GM12878 (cell line): ENCODE measurements around the gene KCNQ1OT1. TPM values are rescaled to one million over a fixed set of nuclear protein-coding genes. Genes with fewer than 3 reads are reported as not detected.

ENCODE experiments used
- ATAC-seq: fragments of 200-7000 bp; cut with Tn5 transposase; 3 replicates; pipeline ENCODE4 v1.9.1; 2020; ENCODE audit warnings: mild to moderate bottlenecking, moderate library complexity
- BruUV-seq: library from RNA; stranded (reverse); fragments of 400-500 nt; replicated peaks from 2 replicates; lab custom pipeline; 2021; lab: Mats Ljungman, UMichigan
- CTCF ChIA-PET: fragments of 300-600 bp; sonication (Branson Sonifier 250); formaldehyde crosslinking; extraction: SDS; loops from one replicate; lab custom pipeline; 2021; ENCODE audit warnings: inconsistent platforms; lab: Yijun Ruan, JAX
- POLR2A ChIA-PET: fragments of 350-600 bp; formaldehyde crosslinking; extraction: SDS; loops from one replicate; lab custom pipeline; 2021; ENCODE audit warnings: inconsistent platforms; lab: Charles Lee
- RAD21 ChIA-PET: fragments of 300-600 bp; sonication (Branson Sonifier 250); formaldehyde crosslinking; loops from one replicate; lab custom pipeline; 2023; ENCODE audit warnings: antibody characterized with exemption; ENCODE audit not compliant: unreplicated experiment; lab: Charles Lee
- SMC1A ChIA-PET: fragments of 300-600 bp; sonication (Branson Sonifier 250); formaldehyde crosslinking; loops from one replicate; lab custom pipeline; 2023; ENCODE audit not compliant: unreplicated experiment, uncharacterized antibody; lab: Charles Lee
- DNase-seq: peaks from one replicate; pipeline ENCODE4 v3.0.0-alpha.2; 2011; ENCODE audit warnings: low read depth, low spot score
- FAIRE-seq: peaks from 3 replicates; lab custom pipeline; 2011; peaks lifted over from hg19 to GRCh38; lab: Jason Lieb, UNC
- H2AFZ ChIP-seq: 2 replicates; pipeline ENCODE4 v1.6.0; 2011; ENCODE audit warnings: low read depth, low read length, control low read depth; ENCODE audit not compliant: control insufficient read depth
- H3K27ac ChIP-seq: 2 replicates; pipeline ENCODE4 v1.5.1; 2011; ENCODE audit warnings: control low read depth; ENCODE audit not compliant: control insufficient read depth, insufficient read depth
- H3K27me3 ChIP-seq, 2 experiments: replicated peaks in 1 of 2; 2 replicates each; pipeline versions ENCODE4 v1.6.0 to v1.6.1; 2011; ENCODE audit warnings: low read length in 1 of 2; ENCODE audit not compliant: control insufficient read depth in 2 of 2, insufficient read depth in 2 of 2
- H3K36me3 ChIP-seq, 2 experiments: 2 replicates each; pipeline ENCODE4 v1.5.1; 2011; ENCODE audit warnings: low read length in 1 of 2; ENCODE audit not compliant: control insufficient read depth in 2 of 2, insufficient read depth in 2 of 2
- H3K4me1 ChIP-seq: 2 replicates; pipeline ENCODE4 v1.6.1; 2011; ENCODE audit warnings: mild to moderate bottlenecking, low read length, moderate library complexity, mixed read lengths; ENCODE audit not compliant: control insufficient read depth, insufficient read depth
- H3K4me2 ChIP-seq: 2 replicates; pipeline ENCODE4 v1.6.0; 2011; ENCODE audit warnings: control low read depth; ENCODE audit not compliant: control insufficient read depth, insufficient read depth
- H3K4me3 ChIP-seq: fragments of 200-600 bp; sonication (generic); 2 replicates; pipeline ENCODE4 v1.5.1; 2016
- H3K79me2 ChIP-seq: 2 replicates; pipeline ENCODE4 v1.6.0; 2011; ENCODE audit warnings: low read length; ENCODE audit not compliant: control insufficient read depth, insufficient read depth
- H3K9ac ChIP-seq: 2 replicates; pipeline ENCODE4 v1.8.0; 2011; ENCODE audit warnings: low read length, control low read depth, mixed read lengths; ENCODE audit not compliant: control insufficient read depth, insufficient read depth
- H3K9me3 ChIP-seq: replicated peaks from 3 replicates; pipeline ENCODE4 v1.5.1; 2011; ENCODE audit warnings: mild to moderate bottlenecking, low read length; ENCODE audit not compliant: control insufficient read depth, insufficient read depth
- H4K20me1 ChIP-seq: 2 replicates; pipeline ENCODE4 v1.6.0; 2011; ENCODE audit not compliant: control insufficient read depth, insufficient read depth
- E2F8 ChIP-seq: fragments of 450-650 bp; IDR thresholded peaks from 2 replicates; pipeline ENCODE4 v1.6.1; 2018; ENCODE audit warnings: mild to moderate bottlenecking, low read depth, moderate library complexity; ENCODE audit not compliant: partially characterized antibody
- NR2F1 ChIP-seq: fragments of 450-650 bp; conservative IDR thresholded peaks from 2 replicates; pipeline ENCODE4 v1.6.1; 2017; ENCODE audit warnings: mild to moderate bottlenecking
- PBX3 ChIP-seq: IDR thresholded peaks from 2 replicates; pipeline ENCODE4 v1.6.1; 2011; ENCODE audit warnings: mild to moderate bottlenecking, low read depth, low read length, moderate library complexity; ENCODE audit not compliant: insufficient replicate concordance
- RBBP5 ChIP-seq: fragments of 200-600 bp; sonication (generic); conservative IDR thresholded peaks from 2 replicates; pipeline ENCODE4 v1.6.1; 2016
- RELB ChIP-seq: fragments of 450-650 bp; IDR thresholded peaks from 2 replicates; pipeline ENCODE4 v1.6.1; 2017; ENCODE audit warnings: low read depth, mild to moderate bottlenecking, moderate library complexity
- WGBS: methylation state at CpG from one replicate; pipeline ENCODE4 v1.1.6; 2016; ENCODE audit warnings: low lambda C conversion rate; ENCODE audit not compliant: insufficient replicate concordance, insufficient coverage; ENCODE audit errors: missing lambda C conversion rate; 5-methylcytosine and 5-hydroxymethylcytosine counted together
- in situ Hi-C: fragments of 300-500 bp; cut with MboI; formaldehyde crosslinking; loops from 9 replicates; pipeline ENCODE4 v1.14.3; 2018; ENCODE audit warnings: mixed read lengths
- intact Hi-C: fragments of 100-400 bp; cut with micrococcal nuclease; formaldehyde crosslinking; loops from one replicate; pipeline ENCODE4 v1.14.2; 2022; ENCODE audit not compliant: unreplicated experiment
- polyA plus RNA-seq, 11 experiments: library from polyadenylated mRNA; depleted of rRNA in 4 of 11; unstranded in 6 of 11; stranded (reverse) in 5 of 11; fragments of >200 nt; fragmentation: Nextera tagmentation in 4 of 11; fragmentation: Illumina TruSeq in 1 of 11; extraction: Ambion mirVana in 4 of 11; extraction: Trizol in 1 of 11; gene quantifications; 1 replicate in 1 of 11; 2 replicates in 10 of 11; pipeline versions ENCODE4 v1.2.1 to v1.2.3, GENCODE V29; 2011 to 2016; ENCODE audit warnings: inconsistent platforms in 2 of 11, missing spikeins in 2 of 11, low read depth in 1 of 11
- total RNA-seq, 4 experiments: library from RNA; depleted of rRNA in 3 of 4; stranded (reverse); fragments of >200 nt in 3 of 4; fragmentation: Illumina TruSeq in 1 of 4; extraction: Trizol in 1 of 4; gene quantifications; 2 replicates each; pipeline versions ENCODE4 v1.2.1 to v1.2.3, GENCODE V29; 2013 to 2021

Gene KCNQ1OT1
- total and polyA plus RNA-seq, 10 of the 15 experiments (the other 5 are each of a cell fraction or from before 2014, with no cell fraction given) = 0.02 to 1.6 (median 0.41) TPM

- Histone ChIP-seq H3K4me1 (no peaks in the 10 kb centered on the region), H3K36me3 (no peaks in the 10 kb centered on the region), H3K27me3 (no peaks in the 10 kb centered on the region; a peak in 1 of 4 replicates), H2AFZ (no peak overlapping the region), H3K9me3 (no peaks in the 10 kb centered on the region), H3K9ac (no peak overlapping the region), H3K27ac (no peak overlapping the region), H3K4me3 (no peak overlapping the region), H4K20me1 (no peaks in the 10 kb centered on the region), H3K79me2 (no peaks in the 10 kb centered on the region), H3K4me2 (no peak overlapping the region)
- 33% methylated on average over 20 of the region's 28 CpGs for WGBS
- SMC1A ChIA-PET = no interaction called here
- intact Hi-C loops = no loop called here
- DNase-seq = no peak
- no TSS peak for BruUV-seq
- ATAC-seq = no peak
- TF ChIP-seq NR2F1 = no peak
- no peak for TF ChIP-seq RELB
- TF ChIP-seq PBX3 = no peak
- TF ChIP-seq RBBP5 = no peak
- no peak for TF ChIP-seq E2F8
- no peak for FAIRE-seq
- in situ Hi-C loops = no loop called here
- POLR2A ChIA-PET = no interaction called here
- RAD21 ChIA-PET = no interaction called here
- CTCF ChIA-PET = interaction anchor here (0.6 kb wide), 1 partner anchor 547 kb away, joined by 3 read pairs; no protein-coding TSS in a partner anchor
These were observed 140.1 kb downstream of the KCNQ1OT1 start for GRCh38 chr11:2559527-2560311.
